ENCODE data around the gene CTAGE4. TPM values are rescaled to one million over a fixed set of nuclear protein-coding genes. Genes with fewer than 3 reads are reported as not detected.
A peak's percentile ranks its signal among the peaks of the same experiment; 100 is the strongest.
"Not testable (repeated sequence)": the region's sequence is repeated elsewhere in the genome, so short reads cannot be mapped to it uniquely, and the experiment has no call there.

Gene CTAGE4
- total and polyA plus RNA-seq, 2 of the 13 experiments (the other 11 are each of a cell fraction or from before 2014, with no cell fraction given): not detected

DNA sequence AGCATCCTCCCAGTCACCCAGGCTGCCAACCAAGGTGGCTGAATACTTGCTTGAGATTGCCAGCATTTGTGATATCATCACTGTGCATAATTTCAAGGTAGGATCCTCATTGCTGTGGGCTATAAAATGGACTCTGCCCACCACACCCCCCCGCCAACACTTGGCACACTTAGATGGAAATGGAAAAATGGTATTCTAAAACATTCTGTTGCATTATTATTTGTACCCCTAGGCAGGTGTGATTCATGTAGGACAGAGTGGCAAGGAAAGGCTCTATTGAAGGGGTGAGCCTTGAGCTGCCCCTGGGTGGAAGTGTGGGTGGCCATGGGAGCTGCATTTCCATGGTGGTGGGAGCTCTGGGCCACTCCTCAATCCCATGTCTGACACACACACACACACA is 35.3 kb downstream of the CTAGE4 start:
- 83% methylated on average over 1 of the region's 1 CpG for WGBS (ENCODE audit: low lambda C conversion rate)

DNA sequence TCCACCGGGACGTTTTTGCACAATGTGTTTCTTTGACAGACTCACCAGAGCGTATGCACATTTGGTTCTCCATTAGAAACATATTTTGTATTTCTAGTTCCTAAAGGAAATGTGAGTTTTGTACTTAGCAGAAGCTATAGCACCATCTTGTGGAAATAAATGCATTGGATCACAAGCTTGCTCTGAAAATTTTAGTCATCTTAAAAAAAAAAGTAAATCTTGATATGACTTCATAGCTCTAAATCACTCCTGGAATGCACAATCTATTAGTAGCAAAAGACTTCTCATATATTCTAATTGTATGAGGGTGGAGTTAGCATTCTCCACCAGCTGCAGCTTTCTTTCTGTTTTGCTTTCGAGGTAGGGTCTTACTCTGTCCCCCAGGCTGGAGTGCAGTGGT is 35.9 kb downstream of the CTAGE4 start:
- peak; percentile 67 for FAIRE-seq
- CTCF ChIA-PET (ENCODE audit: low intra/inter-chr PET ratio, low total read pairs): not testable (repeated sequence)

More for the DNA sequence above, 35.3 kb downstream of the CTAGE4 start:
- H2AFZ ChIP-seq (ENCODE audit: low read length); H3K27ac ChIP-seq (ENCODE audit: extremely low read length, insufficient read depth, low read length); H3K4me3 ChIP-seq (replicated peaks in 1 of 3; ENCODE audit: insufficient read depth in 1 of 3, low read depth in 2 of 3, low read length in 3 of 3); DNase-seq (ENCODE audit: low spot score); BruUV-seq (replicated peaks); H3K9me3 ChIP-seq (ENCODE audit: low read length); ATAC-seq; H3K36me3 ChIP-seq (replicated peaks in 1 of 2; ENCODE audit: control insufficient read depth in 1 of 2, insufficient read depth in 2 of 2, low read length in 2 of 2); POLR2A ChIA-PET; intact Hi-C loops (cut with micrococcal nuclease; ENCODE audit: unreplicated experiment); in situ Hi-C loops (cut with HindIII; ENCODE audit: extremely low pct_ligation_motif_present, low pct_unique_long_range_greater_than_20kb); FAIRE-seq; H4K20me1 ChIP-seq (ENCODE audit: insufficient read depth, low read length); H3K4me2 ChIP-seq (ENCODE audit: low read depth, low read length); H3K79me2 ChIP-seq (ENCODE audit: insufficient read depth, low read length); H3K27me3 ChIP-seq (ENCODE audit: control insufficient read depth in 1 of 2, insufficient read depth in 2 of 2, low read length in 2 of 2); CTCF ChIA-PET (ENCODE audit: low intra/inter-chr PET ratio, low total read pairs); H3K9ac ChIP-seq (ENCODE audit: insufficient read depth, low read depth, low read length); H3K4me1 ChIP-seq (ENCODE audit: insufficient read depth, low read length): not testable (repeated sequence)

DNA sequence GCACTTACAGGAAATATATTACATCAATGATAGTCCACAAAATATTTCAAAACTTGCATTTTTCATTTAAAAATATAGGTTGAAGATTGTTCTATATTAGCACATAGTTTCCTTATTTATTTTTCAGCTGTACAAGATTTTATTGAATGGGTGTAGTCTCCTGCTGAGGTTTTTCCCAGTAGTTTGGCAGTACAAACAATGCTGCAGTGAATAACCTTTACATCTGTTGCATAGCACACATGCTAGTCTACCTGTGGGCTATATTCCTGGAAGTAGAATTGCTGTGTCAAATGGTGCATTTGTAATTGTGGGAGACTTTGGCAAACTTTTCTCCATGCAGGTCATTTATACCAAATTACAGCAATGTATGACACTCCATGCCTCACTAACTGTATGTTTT is 37.3 kb downstream of the CTAGE4 start:
- H3K27me3 ChIP-seq (ENCODE audit: control insufficient read depth in 1 of 2, insufficient read depth in 2 of 2, low read length in 2 of 2); intact Hi-C loops (cut with micrococcal nuclease; ENCODE audit: unreplicated experiment); in situ Hi-C loops (cut with HindIII; ENCODE audit: extremely low pct_ligation_motif_present, low pct_unique_long_range_greater_than_20kb); BruUV-seq (replicated peaks); H3K36me3 ChIP-seq (replicated peaks in 1 of 2; ENCODE audit: control insufficient read depth in 1 of 2, insufficient read depth in 2 of 2, low read length in 2 of 2); H3K27ac ChIP-seq (ENCODE audit: extremely low read length, insufficient read depth, low read length); H3K4me2 ChIP-seq (ENCODE audit: low read depth, low read length); DNase-seq (ENCODE audit: low spot score); H3K9ac ChIP-seq (ENCODE audit: insufficient read depth, low read depth, low read length); H2AFZ ChIP-seq (ENCODE audit: low read length); H3K4me3 ChIP-seq (replicated peaks in 1 of 3; ENCODE audit: insufficient read depth in 1 of 3, low read depth in 2 of 3, low read length in 3 of 3); H3K9me3 ChIP-seq (ENCODE audit: low read length); FAIRE-seq; POLR2A ChIA-PET; H4K20me1 ChIP-seq (ENCODE audit: insufficient read depth, low read length); H3K79me2 ChIP-seq (ENCODE audit: insufficient read depth, low read length); ATAC-seq; CTCF ChIA-PET (ENCODE audit: low intra/inter-chr PET ratio, low total read pairs); H3K4me1 ChIP-seq (ENCODE audit: insufficient read depth, low read length): not testable (repeated sequence)

More for the DNA sequence above, 35.9 kb downstream of the CTAGE4 start:
- H3K4me1 ChIP-seq (ENCODE audit: insufficient read depth, low read length); POLR2A ChIA-PET; H3K9ac ChIP-seq (ENCODE audit: insufficient read depth, low read depth, low read length); intact Hi-C loops (cut with micrococcal nuclease; ENCODE audit: unreplicated experiment); H3K36me3 ChIP-seq (replicated peaks in 1 of 2; ENCODE audit: control insufficient read depth in 1 of 2, insufficient read depth in 2 of 2, low read length in 2 of 2); H3K4me2 ChIP-seq (ENCODE audit: low read depth, low read length); in situ Hi-C loops (cut with HindIII; ENCODE audit: extremely low pct_ligation_motif_present, low pct_unique_long_range_greater_than_20kb); H3K79me2 ChIP-seq (ENCODE audit: insufficient read depth, low read length); H3K27me3 ChIP-seq (ENCODE audit: control insufficient read depth in 1 of 2, insufficient read depth in 2 of 2, low read length in 2 of 2); H3K4me3 ChIP-seq (replicated peaks in 1 of 3; ENCODE audit: insufficient read depth in 1 of 3, low read depth in 2 of 3, low read length in 3 of 3); BruUV-seq (replicated peaks); ATAC-seq; H2AFZ ChIP-seq (ENCODE audit: low read length); H3K27ac ChIP-seq (ENCODE audit: extremely low read length, insufficient read depth, low read length); DNase-seq (ENCODE audit: low spot score); H3K9me3 ChIP-seq (ENCODE audit: low read length); H4K20me1 ChIP-seq (ENCODE audit: insufficient read depth, low read length): not testable (repeated sequence)
- no CpG with 5 or more reads among the region's 4 CpGs for WGBS (ENCODE audit: low lambda C conversion rate)

DNA sequence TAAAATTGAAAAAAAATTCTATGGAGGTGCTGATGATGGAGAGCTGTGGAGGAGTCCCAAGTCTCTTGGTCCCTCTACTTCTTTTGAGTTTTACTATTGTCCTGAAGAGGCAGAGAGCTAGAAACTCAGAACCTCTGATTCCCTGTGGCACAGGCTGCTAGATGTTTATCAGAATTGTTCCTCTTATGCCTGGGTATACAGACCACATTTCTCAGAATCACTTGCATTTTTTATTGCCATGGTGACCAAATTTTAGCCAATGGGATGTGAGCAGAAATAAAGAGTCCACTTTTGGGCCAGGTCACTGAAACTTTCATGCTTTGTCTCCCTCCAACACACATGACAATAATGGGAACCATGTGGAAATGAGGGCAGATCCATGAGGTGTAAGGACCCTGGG is 40.4 kb downstream of the CTAGE4 start:
- POLR2A ChIA-PET; intact Hi-C loops (cut with micrococcal nuclease; ENCODE audit: unreplicated experiment); H3K4me2 ChIP-seq (ENCODE audit: low read depth, low read length); H3K79me2 ChIP-seq (ENCODE audit: insufficient read depth, low read length); H4K20me1 ChIP-seq (ENCODE audit: insufficient read depth, low read length); DNase-seq (ENCODE audit: low spot score); H3K27ac ChIP-seq (ENCODE audit: extremely low read length, insufficient read depth, low read length); in situ Hi-C loops (cut with HindIII; ENCODE audit: extremely low pct_ligation_motif_present, low pct_unique_long_range_greater_than_20kb); BruUV-seq (replicated peaks); H3K4me3 ChIP-seq (replicated peaks in 1 of 3; ENCODE audit: insufficient read depth in 1 of 3, low read depth in 2 of 3, low read length in 3 of 3); H3K4me1 ChIP-seq (ENCODE audit: insufficient read depth, low read length); H3K36me3 ChIP-seq (replicated peaks in 1 of 2; ENCODE audit: control insufficient read depth in 1 of 2, insufficient read depth in 2 of 2, low read length in 2 of 2); H2AFZ ChIP-seq (ENCODE audit: low read length); FAIRE-seq; H3K27me3 ChIP-seq (ENCODE audit: control insufficient read depth in 1 of 2, insufficient read depth in 2 of 2, low read length in 2 of 2); H3K9me3 ChIP-seq (ENCODE audit: low read length); H3K9ac ChIP-seq (ENCODE audit: insufficient read depth, low read depth, low read length); CTCF ChIA-PET (ENCODE audit: low intra/inter-chr PET ratio, low total read pairs); ATAC-seq: not testable (repeated sequence)

DNA sequence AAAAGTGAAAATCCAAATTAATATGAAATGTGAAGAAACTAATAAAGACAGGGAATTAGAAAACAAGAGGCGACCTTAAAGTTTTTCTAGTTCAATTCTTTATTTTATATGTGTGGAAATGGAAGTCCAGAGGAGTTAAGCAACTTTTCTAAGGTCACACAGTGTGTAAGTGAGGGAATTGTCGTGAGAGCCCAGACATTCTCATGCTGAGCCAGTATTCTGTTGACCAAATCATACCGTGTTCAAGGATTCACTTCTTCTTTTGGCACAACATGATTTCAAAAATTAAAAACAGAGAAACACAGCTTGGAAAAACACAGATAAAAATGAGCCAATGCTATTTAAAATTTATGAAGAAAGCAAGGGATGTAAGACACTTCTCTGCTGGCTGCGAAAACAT is 43.6 kb downstream of the CTAGE4 start:
- H3K36me3 ChIP-seq (replicated peaks in 1 of 2; ENCODE audit: control insufficient read depth in 1 of 2, insufficient read depth in 2 of 2, low read length in 2 of 2); intact Hi-C loops (cut with micrococcal nuclease; ENCODE audit: unreplicated experiment); CTCF ChIA-PET (ENCODE audit: low intra/inter-chr PET ratio, low total read pairs); POLR2A ChIA-PET; H4K20me1 ChIP-seq (ENCODE audit: insufficient read depth, low read length); H3K9me3 ChIP-seq (ENCODE audit: low read length); H2AFZ ChIP-seq (ENCODE audit: low read length); H3K4me1 ChIP-seq (ENCODE audit: insufficient read depth, low read length); in situ Hi-C loops (cut with HindIII; ENCODE audit: extremely low pct_ligation_motif_present, low pct_unique_long_range_greater_than_20kb); H3K4me3 ChIP-seq (replicated peaks in 1 of 3; ENCODE audit: insufficient read depth in 1 of 3, low read depth in 2 of 3, low read length in 3 of 3); H3K79me2 ChIP-seq (ENCODE audit: insufficient read depth, low read length); H3K9ac ChIP-seq (ENCODE audit: insufficient read depth, low read depth, low read length); BruUV-seq (replicated peaks); DNase-seq (ENCODE audit: low spot score); H3K4me2 ChIP-seq (ENCODE audit: low read depth, low read length); H3K27me3 ChIP-seq (ENCODE audit: control insufficient read depth in 1 of 2, insufficient read depth in 2 of 2, low read length in 2 of 2); H3K27ac ChIP-seq (ENCODE audit: extremely low read length, insufficient read depth, low read length); ATAC-seq: not testable (repeated sequence)
- FAIRE-seq: peak; percentile 15
- WGBS (ENCODE audit: low lambda C conversion rate): 1% methylated on average over 3 of the region's 4 CpGs

All from HepG2 (cell line).